SK-N-MC (cell line): ENCODE measurements around the gene TMEM117.

Experiments used
- DNase-seq: peaks from one replicate; pipeline ENCODE4 v3.0.0-alpha.2; 2011; ENCODE audit warnings: low read depth, low spot score
- H3K27ac ChIP-seq: fragments of 200-600 bp; sonication (generic); 2 replicates; pipeline ENCODE4 v1.5.1; 2016; ENCODE audit warnings: mixed run types
- H3K36me3 ChIP-seq: fragments of 200-600 bp; sonication (generic); 2 replicates; pipeline ENCODE4 v1.6.1; 2017; ENCODE audit warnings: antibody characterized with exemption, low read length, mixed read lengths; ENCODE audit not compliant: insufficient read depth
- H3K4me3 ChIP-seq: fragments of 200-600 bp; sonication (generic); 2 replicates; pipeline ENCODE4 v1.5.1; 2016
- H3K9ac ChIP-seq: fragments of 200-600 bp; sonication (generic); 2 replicates; pipeline ENCODE4 v1.8.0; 2017; ENCODE audit warnings: mixed run types, mixed read lengths; ENCODE audit not compliant: insufficient read length
- H3K9me3 ChIP-seq: fragments of 200-600 bp; sonication (generic); 2 replicates; pipeline ENCODE4 v1.6.1; 2017; ENCODE audit warnings: low read depth, mild to moderate bottlenecking, antibody characterized with exemption, low read length, moderate library complexity, mixed read lengths
- EZH2 ChIP-seq: fragments of 200-600 bp; sonication (generic); IDR thresholded peaks from one replicate; pipeline ENCODE4 v1.6.1; 2017; ENCODE audit warnings: antibody characterized with exemption
- FOXP2 ChIP-seq: optimal IDR thresholded peaks from 2 replicates; pipeline ENCODE3; 2011; ENCODE audit warnings: mild to moderate bottlenecking, moderate library complexity; ENCODE audit not compliant: insufficient read depth; ENCODE audit errors: extremely low read length, control extremely low read depth
- POLR2AphosphoS5 ChIP-seq: IDR thresholded peaks from 2 replicates; pipeline ENCODE4 v1.6.1; 2012; ENCODE audit warnings: mild to moderate bottlenecking, low read depth, low read length, borderline replicate concordance

The TMEM117 gene

DNA sequence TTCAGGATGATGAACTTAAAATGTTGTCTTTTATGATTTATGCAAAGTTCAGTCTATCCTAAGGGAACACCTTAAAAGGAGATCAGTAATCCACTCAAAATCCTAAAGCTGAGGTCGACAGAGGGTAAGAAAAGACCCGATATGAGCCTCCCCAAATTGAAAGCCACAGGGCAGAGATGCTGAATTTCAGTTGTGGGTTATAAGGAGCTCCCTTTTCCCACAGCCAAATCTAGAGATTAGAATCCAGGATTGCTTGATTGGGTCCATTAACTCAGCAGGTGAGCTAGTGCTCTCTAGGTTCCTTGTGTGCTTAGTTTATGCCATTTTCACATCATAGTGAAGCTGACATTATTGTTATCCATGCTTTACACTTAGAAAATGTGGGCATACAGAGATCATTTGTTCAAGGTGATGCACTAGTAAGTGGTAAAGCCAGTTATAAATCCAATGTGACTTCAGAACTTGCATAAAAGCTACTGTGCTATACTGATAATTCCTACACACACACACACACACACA, 417.5 kb downstream of the TMEM117 start:
- Histone ChIP-seq H3K27ac (no peak overlapping the region), H3K9ac (no peak overlapping the region), H3K4me3 (no peak overlapping the region), H3K36me3 (no peaks in the 10 kb centered on the region), H3K9me3 (no peaks in the 10 kb centered on the region)
- TF ChIP-seq FOXP2 = no peak
- no peak for TF ChIP-seq EZH2
- no peak for TF ChIP-seq POLR2AphosphoS5
- DNase-seq = no peak

- Histone ChIP-seq H3K9ac (no peak overlapping the region), H3K36me3 (no peaks in the 10 kb centered on the region)
- no peak for TF ChIP-seq EZH2
- no peak for TF ChIP-seq POLR2AphosphoS5
- TF ChIP-seq FOXP2 = no peak
Measured at GRCh38 chr12:44258246-44258645, 422.4 kb downstream of the TMEM117 start.

GRCh38 chr12:44259890-44260289, 424.0 kb downstream of the TMEM117 start:
- Histone ChIP-seq H3K36me3 (no peaks in the 10 kb centered on the region), H3K4me3 (no peak overlapping the region), H3K9ac (no peak overlapping the region), H3K9me3 (no peaks in the 10 kb centered on the region), H3K27ac (no peak overlapping the region)
- TF ChIP-seq POLR2AphosphoS5 = no peak
- no peak for TF ChIP-seq EZH2
- no peak for TF ChIP-seq FOXP2
- DNase-seq = no peak

More at GRCh38 chr12:44258246-44258645, 422.4 kb downstream of the TMEM117 start:
- Histone ChIP-seq H3K27ac (no peak overlapping the region), H3K9me3 (no peaks in the 10 kb centered on the region), H3K4me3 (no peak overlapping the region)
- DNase-seq = no peak

GRCh38 chr12:44260581-44260980, 424.7 kb downstream of the TMEM117 start:
- TF ChIP-seq FOXP2 (no peak), EZH2 (no peak), POLR2AphosphoS5 (no peak)
- Histone ChIP-seq H3K9me3 (no peaks in the 10 kb centered on the region), H3K4me3 (no peak overlapping the region), H3K9ac (no peak overlapping the region), H3K27ac (no peak overlapping the region), H3K36me3 (no peaks in the 10 kb centered on the region)
- no peak for DNase-seq

GRCh38 chr12:44285321-44285960, 449.6 kb downstream of the TMEM117 start:
- no peaks in the 10 kb centered on the region; the same call in 1 of the 2 replicates for H3K9me3 ChIP-seq
- no peak for DNase-seq
- no peak for TF ChIP-seq FOXP2
- no peak for TF ChIP-seq EZH2
- TF ChIP-seq POLR2AphosphoS5 = no peak
- no peak overlapping the region for H3K27ac ChIP-seq
- H3K36me3 ChIP-seq = no peaks in the 10 kb centered on the region
- no peak overlapping the region for H3K9ac ChIP-seq
- no peak overlapping the region for H3K4me3 ChIP-seq

DNA sequence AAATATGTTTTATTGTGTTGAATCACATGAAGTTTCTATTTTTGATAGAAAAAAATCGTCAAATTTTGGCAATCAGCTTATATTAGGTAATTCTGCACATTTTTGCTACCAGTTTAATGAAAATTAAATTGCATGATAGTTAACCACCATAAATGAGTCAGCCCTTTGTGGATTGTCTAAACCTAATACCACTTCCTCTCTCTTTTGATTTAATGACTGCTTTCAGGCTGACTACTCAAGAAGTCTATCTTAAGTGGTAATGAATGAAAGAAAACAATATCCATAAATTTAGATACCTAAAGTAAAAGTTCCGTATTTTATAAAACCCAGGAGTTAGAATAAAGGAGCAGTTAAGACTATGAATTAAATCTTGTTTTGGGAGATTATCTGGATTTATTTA, 450.5 kb downstream of the TMEM117 start:
- no peaks in the 10 kb centered on the region; the same call in 1 of the 2 replicates for H3K9me3 ChIP-seq
- no peak overlapping the region for H3K9ac ChIP-seq
- no peaks in the 10 kb centered on the region for H3K36me3 ChIP-seq
- no peak for DNase-seq
- TF ChIP-seq POLR2AphosphoS5 = no peak
- no peak for TF ChIP-seq EZH2
- TF ChIP-seq FOXP2 = no peak
- H3K4me3 ChIP-seq = no peak overlapping the region
- no peak overlapping the region for H3K27ac ChIP-seq

GRCh38 chr12:44286821-44287505, 451.1 kb downstream of the TMEM117 start:
- Histone ChIP-seq H3K9ac (no peak overlapping the region), H3K36me3 (no peaks in the 10 kb centered on the region), H3K27ac (no peak overlapping the region), H3K9me3 (no peaks in the 10 kb centered on the region; the same call in 1 of the 2 replicates), H3K4me3 (no peak overlapping the region)
- DNase-seq = no peak
- TF ChIP-seq POLR2AphosphoS5 (no peak; the same call in 1 of the 2 replicates), FOXP2 (no peak), EZH2 (no peak)

DNA sequence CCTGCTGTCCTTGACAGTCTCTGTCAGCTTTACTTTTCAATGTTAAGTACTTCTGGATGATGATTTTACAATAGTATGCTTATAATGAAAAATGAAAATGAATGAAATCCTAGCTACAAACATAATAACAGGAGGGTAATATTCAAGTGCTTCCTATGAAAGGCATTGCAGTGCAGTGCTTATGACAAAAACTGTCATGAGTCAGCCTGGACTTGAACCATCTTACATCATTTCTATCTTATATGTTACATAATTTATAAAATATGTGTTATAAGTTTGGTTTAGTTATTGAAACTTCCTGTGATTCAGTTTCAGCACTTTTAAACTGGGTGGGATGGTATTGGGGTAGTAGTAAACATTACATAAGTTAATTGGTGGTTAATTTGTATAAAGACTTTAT, 451.7 kb downstream of the TMEM117 start:
- no peak for DNase-seq
- no peaks in the 10 kb centered on the region; the same call in 1 of the 2 replicates for H3K9me3 ChIP-seq
- H3K9ac ChIP-seq = no peak overlapping the region
- H3K27ac ChIP-seq = no peak overlapping the region
- TF ChIP-seq EZH2 (no peak), FOXP2 (no peak), POLR2AphosphoS5 (no peak)
- H3K36me3 ChIP-seq = no peaks in the 10 kb centered on the region
- H3K4me3 ChIP-seq = no peak overlapping the region
